GDM1 (cell line): ENCODE results near the gene ENDOV.
A peak's percentile ranks its signal among the peaks of the same experiment; 100 is the strongest.

Experiments used
- DNase-seq: peaks from one replicate; lab custom pipeline; 2025; lab: John Stamatoyannopoulos, UW

ENDOV gene

GRCh38 chr17:80414803-80415625, at the start of gene ENDOV:
Gene ENDOV, plus strand, starts transcription at chr17:80415167. Its CDS starts 28 bp downstream, at chr17:80415195.
- peak; percentile 86 for DNase-seq

- DNase-seq, result no peak
These were observed 49.0 kb upstream of the ENDOV start for GRCh38 chr17:80365983-80366382.

- DNase-seq, result no peak
These were observed 47.5 kb upstream of the ENDOV start for GRCh38 chr17:80367503-80367902.

- DNase-seq, result no peak
These were observed 43.8 kb upstream of the ENDOV start for GRCh38 chr17:80371196-80371595.

- DNase-seq, result no peak
These were observed 42.5 kb upstream of the ENDOV start for GRCh38 chr17:80372456-80372855.

GRCh38 chr17:80372922-80373570, 41.9 kb upstream of the ENDOV start:
- DNase-seq, result no peak

GRCh38 chr17:80374039-80374731, 40.8 kb upstream of the ENDOV start:
- DNase-seq, result no peak

- DNase-seq, result no peak
These were observed 40.0 kb upstream of the ENDOV start for GRCh38 chr17:80374732-80375585.

- no peak for DNase-seq
These were observed 38.4 kb upstream of the ENDOV start for GRCh38 chr17:80376531-80376930.

- no peak for DNase-seq
These were observed 37.2 kb upstream of the ENDOV start for GRCh38 chr17:80377798-80378197.

GRCh38 chr17:80379348-80379747, 35.6 kb upstream of the ENDOV start:
- no peak for DNase-seq

GRCh38 chr17:80380068-80380467, 34.9 kb upstream of the ENDOV start:
- DNase-seq, result no peak

- DNase-seq, result no peak
These were observed 34.4 kb upstream of the ENDOV start for GRCh38 chr17:80380555-80381002.

- no peak for DNase-seq
These were observed 33.5 kb upstream of the ENDOV start for GRCh38 chr17:80381416-80381923.

GRCh38 chr17:80382446-80382845, 32.5 kb upstream of the ENDOV start:
- no peak for DNase-seq

- no peak for DNase-seq
These were observed 32.0 kb upstream of the ENDOV start for GRCh38 chr17:80382956-80383355.

GRCh38 chr17:80384078-80384960, 30.6 kb upstream of the ENDOV start:
- DNase-seq, result no peak

GRCh38 chr17:80385046-80385445, 29.9 kb upstream of the ENDOV start:
- DNase-seq, result no peak

GRCh38 chr17:80386341-80386740, 28.6 kb upstream of the ENDOV start:
- DNase-seq, result no peak

- no peak for DNase-seq
These were observed 27.9 kb upstream of the ENDOV start for GRCh38 chr17:80387071-80387470.

GRCh38 chr17:80388175-80388574, 26.8 kb upstream of the ENDOV start:
- no peak for DNase-seq
